ENCODE results near the gene ATF6B.
"Not testable (repeated sequence)": the region's sequence is repeated elsewhere in the genome, so short reads cannot be mapped to it uniquely, and the experiment has no call there.

GRCh38 chr6:32068315-32068714 lies 59.7 kb downstream of the ATF6B start:
- TF ChIP-seq, protein P1, sequence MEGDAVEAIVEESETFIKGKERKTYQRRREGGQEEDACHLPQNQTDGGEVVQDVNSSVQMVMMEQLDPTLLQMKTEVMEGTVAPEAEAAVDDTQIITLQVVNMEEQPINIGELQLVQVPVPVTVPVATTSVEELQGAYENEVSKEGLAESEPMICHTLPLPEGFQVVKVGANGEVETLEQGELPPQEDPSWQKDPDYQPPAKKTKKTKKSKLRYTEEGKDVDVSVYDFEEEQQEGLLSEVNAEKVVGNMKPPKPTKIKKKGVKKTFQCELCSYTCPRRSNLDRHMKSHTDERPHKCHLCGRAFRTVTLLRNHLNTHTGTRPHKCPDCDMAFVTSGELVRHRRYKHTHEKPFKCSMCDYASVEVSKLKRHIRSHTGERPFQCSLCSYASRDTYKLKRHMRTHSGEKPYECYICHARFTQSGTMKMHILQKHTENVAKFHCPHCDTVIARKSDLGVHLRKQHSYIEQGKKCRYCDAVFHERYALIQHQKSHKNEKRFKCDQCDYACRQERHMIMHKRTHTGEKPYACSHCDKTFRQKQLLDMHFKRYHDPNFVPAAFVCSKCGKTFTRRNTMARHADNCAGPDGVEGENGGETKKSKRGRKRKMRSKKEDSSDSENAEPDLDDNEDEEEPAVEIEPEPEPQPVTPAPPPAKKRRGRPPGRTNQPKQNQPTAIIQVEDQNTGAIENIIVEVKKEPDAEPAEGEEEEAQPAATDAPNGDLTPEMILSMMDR (IDR thresholded peaks at IDR 0.05; ENCODE audit: low read length) = not testable (repeated sequence)
- TF ChIP-seq EZH2 (optimal IDR thresholded peaks at IDR 0.05; ENCODE audit: low read depth, low read length) = not testable (repeated sequence)

All from MM.1S (cell line).